ENCODE measurements around the gene MAGEA9B. TPM values are rescaled to one million over a fixed set of nuclear protein-coding genes. Genes with fewer than 3 reads are reported as not detected.
"Not testable (repeated sequence)": the region's sequence is repeated elsewhere in the genome, so short reads cannot be mapped to it uniquely, and the experiment has no call there.

MAGEA9B gene
- total RNA-seq, 4 donors from 2014 or later: not detected

DNA sequence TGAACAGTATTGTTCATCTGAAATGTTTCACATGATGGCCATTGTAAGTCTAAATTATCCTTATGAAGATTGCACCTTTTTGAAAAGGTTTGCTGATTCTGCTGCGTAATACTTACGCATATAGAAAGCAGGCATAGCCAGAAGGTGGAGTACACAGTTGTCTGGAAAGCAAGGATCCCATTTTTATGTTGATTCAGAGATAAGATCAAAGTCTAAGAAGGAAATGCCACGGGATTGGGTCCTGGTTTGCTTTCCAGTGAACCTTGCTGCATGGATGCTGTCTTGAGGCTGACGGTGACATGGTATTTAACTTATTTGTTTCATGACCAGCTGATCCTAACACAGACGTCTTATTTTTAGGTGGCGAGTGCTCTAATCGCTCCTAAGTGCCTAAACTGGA lies 15.5 kb downstream of the MAGEA9B start:
- DNase-seq: no peak
- H3K9me3 ChIP-seq: no peaks in the 10 kb centered on the region
- no peaks in the 10 kb centered on the region for H3K36me3 ChIP-seq
- TF ChIP-seq, protein P1, sequence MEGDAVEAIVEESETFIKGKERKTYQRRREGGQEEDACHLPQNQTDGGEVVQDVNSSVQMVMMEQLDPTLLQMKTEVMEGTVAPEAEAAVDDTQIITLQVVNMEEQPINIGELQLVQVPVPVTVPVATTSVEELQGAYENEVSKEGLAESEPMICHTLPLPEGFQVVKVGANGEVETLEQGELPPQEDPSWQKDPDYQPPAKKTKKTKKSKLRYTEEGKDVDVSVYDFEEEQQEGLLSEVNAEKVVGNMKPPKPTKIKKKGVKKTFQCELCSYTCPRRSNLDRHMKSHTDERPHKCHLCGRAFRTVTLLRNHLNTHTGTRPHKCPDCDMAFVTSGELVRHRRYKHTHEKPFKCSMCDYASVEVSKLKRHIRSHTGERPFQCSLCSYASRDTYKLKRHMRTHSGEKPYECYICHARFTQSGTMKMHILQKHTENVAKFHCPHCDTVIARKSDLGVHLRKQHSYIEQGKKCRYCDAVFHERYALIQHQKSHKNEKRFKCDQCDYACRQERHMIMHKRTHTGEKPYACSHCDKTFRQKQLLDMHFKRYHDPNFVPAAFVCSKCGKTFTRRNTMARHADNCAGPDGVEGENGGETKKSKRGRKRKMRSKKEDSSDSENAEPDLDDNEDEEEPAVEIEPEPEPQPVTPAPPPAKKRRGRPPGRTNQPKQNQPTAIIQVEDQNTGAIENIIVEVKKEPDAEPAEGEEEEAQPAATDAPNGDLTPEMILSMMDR (IDR thresholded peaks at IDR 0.05): no peak
- TF ChIP-seq POLR2A (IDR thresholded peaks at IDR 0.05): no peak
- no peak overlapping the region for H3K27ac ChIP-seq
- H3K27me3 ChIP-seq: no peaks in the 10 kb centered on the region
- H3K4me1 ChIP-seq: no peaks in the 10 kb centered on the region
- no peak overlapping the region for H3K4me3 ChIP-seq

DNA sequence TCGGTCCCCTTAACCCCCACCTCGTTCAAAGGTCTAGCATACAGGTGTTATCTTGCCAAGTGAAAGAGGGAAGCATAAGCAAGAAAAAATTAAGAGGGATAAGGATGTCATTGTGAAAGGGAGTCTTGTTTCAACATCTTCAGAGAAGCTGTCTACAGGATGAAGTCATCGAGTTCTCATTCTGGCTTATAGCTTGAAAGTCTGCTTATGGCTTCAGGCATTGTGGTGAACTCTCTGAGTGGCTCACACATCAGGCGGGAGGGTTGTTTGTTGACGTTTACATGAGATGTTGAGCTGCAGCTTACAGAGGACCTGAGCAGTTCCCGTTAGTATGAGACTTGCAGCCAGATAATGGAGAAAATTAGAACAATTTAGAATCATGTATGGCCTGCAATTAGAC lies 16.6 kb downstream of the MAGEA9B start:
- Histone ChIP-seq H3K36me3 (no peaks in the 10 kb centered on the region), H3K27me3 (no peaks in the 10 kb centered on the region), H3K4me3 (no peak overlapping the region), H3K9me3 (no peaks in the 10 kb centered on the region), H3K4me1 (no peaks in the 10 kb centered on the region), H3K27ac (no peak overlapping the region)
- no peak for DNase-seq
- TF ChIP-seq, protein P1 (IDR thresholded peaks at IDR 0.05): no peak
- TF ChIP-seq POLR2A (IDR thresholded peaks at IDR 0.05): no peak

DNA sequence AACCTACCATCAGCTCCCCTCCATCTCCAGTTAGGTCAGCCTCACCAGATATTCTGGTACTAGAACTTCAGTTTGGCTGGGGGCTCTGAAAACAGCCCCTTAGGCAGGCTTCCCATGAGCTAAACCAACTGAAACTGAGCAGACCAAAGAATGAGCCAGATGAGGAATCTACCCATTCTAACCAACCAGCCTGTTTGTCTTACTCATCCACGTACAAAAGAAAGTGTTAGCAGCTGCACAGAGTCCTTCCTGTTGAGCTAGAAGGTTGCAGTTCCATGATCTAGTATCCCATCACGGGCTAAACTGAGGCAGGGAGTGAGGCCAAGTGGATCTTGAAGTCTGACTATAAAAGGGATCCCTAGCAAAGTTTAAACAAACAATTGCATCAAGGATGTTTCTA lies 17.5 kb downstream of the MAGEA9B start:
- Histone ChIP-seq H3K4me3 (no peak overlapping the region), H3K27me3 (no peaks in the 10 kb centered on the region), H3K4me1 (no peaks in the 10 kb centered on the region), H3K27ac (no peak overlapping the region), H3K9me3 (no peaks in the 10 kb centered on the region), H3K36me3 (no peaks in the 10 kb centered on the region)
- TF ChIP-seq POLR2A (IDR thresholded peaks at IDR 0.05): no peak
- no peak for DNase-seq

DNA sequence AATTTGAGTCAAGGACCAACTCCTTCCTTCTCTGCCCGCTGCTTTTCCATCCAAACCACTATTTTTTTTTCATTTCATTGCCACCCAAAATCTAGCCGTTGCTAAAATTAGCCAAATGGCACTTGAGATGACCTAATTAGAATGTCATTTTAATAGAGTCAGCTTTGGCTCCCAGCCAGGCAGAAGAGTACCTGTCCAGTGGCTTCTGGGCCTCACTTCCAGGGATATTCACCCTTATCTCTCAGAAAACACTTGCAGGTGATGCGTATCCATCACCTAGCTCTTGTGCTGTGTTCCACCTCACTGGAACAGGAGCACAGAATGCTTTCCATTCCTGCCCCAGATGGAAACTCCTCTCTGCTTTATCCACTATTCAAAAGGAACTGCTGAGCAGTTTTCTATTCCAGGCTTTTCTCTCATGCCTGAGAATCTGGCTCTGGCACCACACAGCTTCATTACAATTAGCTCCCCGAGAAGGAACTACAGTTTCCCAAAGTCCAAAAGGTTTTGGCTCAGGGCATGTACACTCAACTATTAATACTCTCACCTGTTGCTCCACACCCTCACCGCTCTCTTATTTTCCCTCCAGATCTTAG lies 18.5 kb downstream of the MAGEA9B start:
- no peak overlapping the region for H3K27ac ChIP-seq

DNA sequence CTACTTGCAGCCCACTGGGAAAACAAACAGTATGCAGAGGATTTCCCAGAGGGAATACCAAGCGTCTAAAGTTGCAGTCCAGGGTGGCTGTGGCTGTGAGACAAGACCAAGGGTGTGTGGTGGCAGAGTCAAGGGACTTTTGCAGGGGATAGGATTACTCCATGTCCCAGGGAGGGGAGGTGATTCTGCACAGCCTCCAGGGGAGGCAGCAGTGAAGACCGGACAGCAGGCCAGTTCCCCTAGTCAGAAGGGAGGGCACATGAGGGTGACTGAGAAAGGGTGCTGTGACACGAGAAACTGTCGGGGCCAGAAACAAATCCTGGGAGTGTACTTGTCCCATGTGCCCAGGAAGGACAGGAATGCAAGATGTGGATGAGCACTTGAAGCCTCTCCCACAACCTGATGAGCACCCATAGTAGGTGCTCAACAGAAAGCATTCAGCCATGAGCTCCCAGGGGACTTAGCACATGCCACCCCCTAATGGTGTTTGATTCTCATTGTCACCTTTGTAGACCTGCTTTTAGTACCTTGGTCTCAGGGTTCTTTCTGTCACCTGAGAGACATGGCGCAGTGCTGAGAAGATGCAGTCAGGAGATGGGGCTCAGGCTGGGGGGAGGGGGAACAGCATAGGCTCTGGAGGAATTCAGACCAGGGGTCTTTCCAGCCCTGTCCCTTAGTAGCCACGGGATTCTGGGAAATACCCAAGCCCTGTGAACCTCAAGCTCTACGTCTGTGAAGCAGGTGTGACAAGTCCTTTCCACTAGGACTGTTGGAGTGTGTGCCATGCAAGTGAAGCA lies 19.4 kb downstream of the MAGEA9B start:
- Histone ChIP-seq H3K4me3 (no peak overlapping the region), H3K9me3 (no peaks in the 10 kb centered on the region), H3K36me3 (no peaks in the 10 kb centered on the region), H3K27ac (no peak overlapping the region), H3K27me3 (no peaks in the 10 kb centered on the region), H3K4me1 (no peaks in the 10 kb centered on the region)
- TF ChIP-seq POLR2A (IDR thresholded peaks at IDR 0.05): no peak
- TF ChIP-seq, protein P1 (IDR thresholded peaks at IDR 0.05): no peak
- DNase-seq: no peak

More for the DNA sequence above, 18.5 kb downstream of the MAGEA9B start:
- H3K4me3 ChIP-seq: no peak overlapping the region
- no peak for TF ChIP-seq POLR2A (IDR thresholded peaks at IDR 0.05)
- TF ChIP-seq, protein P1 (IDR thresholded peaks at IDR 0.05): no peak
- no peaks in the 10 kb centered on the region for H3K9me3 ChIP-seq
- DNase-seq: no peak
- H3K4me1 ChIP-seq: no peaks in the 10 kb centered on the region
- no peaks in the 10 kb centered on the region for H3K27me3 ChIP-seq
- H3K36me3 ChIP-seq: no peaks in the 10 kb centered on the region

DNA sequence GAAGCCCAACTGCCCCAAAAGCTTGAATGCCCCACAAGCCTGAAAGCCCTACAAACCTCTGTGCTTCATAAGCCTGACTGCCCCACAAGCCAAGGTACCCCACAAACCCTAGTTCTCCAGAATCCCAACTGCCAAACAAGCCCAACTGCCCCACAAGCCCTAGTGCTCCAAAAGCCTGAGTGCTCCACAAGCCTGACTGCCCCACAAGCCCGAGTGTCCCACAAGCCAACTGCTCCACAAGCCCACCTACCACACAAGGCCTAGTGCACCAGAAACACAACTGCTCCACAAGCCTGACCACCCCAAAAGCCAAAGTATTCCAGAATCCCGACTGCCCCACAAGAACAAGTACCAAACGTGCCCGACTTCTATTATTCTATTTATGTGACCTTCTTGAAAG lies 23.9 kb downstream of the MAGEA9B start:
- Histone ChIP-seq H3K4me3 (no peak overlapping the region), H3K36me3 (no peaks in the 10 kb centered on the region)

DNA sequence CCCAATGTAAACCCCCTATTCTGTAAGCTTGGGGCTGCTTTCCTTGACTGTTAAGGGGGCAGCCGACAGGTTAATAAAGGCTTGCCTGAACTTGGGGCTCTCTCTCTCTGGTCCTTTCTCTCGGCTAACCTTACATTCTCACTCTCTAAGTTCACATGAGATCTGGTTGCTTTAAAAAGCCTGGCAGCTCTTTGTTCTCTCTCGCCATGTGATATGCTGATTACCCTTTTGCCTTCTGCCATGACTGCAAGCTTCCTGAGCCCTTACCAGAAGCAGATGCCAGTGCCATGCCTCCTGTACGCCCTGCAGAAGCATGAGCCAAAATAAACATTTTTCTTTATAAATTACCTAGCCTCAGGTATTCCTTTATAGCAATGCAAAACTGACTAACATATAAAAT lies 32.0 kb downstream of the MAGEA9B start:
- not testable (repeated sequence) for H3K36me3 ChIP-seq, DNase-seq, H3K27me3 ChIP-seq, H3K4me1 ChIP-seq, H3K9me3 ChIP-seq, H3K4me3 ChIP-seq, H3K27ac ChIP-seq

More for the DNA sequence above, 23.9 kb downstream of the MAGEA9B start:
- Histone ChIP-seq H3K9me3 (no peaks in the 10 kb centered on the region), H3K4me1 (no peaks in the 10 kb centered on the region), H3K27ac (no peak overlapping the region), H3K27me3 (no peaks in the 10 kb centered on the region)
- TF ChIP-seq, protein P1 (IDR thresholded peaks at IDR 0.05): no peak
- no peak for TF ChIP-seq POLR2A (IDR thresholded peaks at IDR 0.05)
- DNase-seq: no peak

DNA sequence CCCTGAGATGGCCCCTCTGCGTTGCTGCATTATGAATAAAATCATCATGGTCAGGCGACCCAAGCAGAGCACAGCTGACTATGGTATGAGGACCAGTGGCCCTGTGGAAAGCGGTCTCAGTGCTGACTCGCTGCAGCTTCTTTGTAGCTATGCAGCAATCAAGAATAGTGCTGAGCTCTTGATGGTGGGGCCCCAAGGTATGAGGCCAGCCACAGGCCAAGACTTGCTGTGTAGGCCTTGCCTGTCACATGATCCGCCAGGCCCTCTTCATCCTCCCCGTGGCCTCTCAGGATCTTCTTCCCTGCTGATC lies 35.4 kb downstream of the MAGEA9B start:
- H3K27me3 ChIP-seq, H3K27ac ChIP-seq, H3K4me1 ChIP-seq, H3K4me3 ChIP-seq, H3K9me3 ChIP-seq, DNase-seq, H3K36me3 ChIP-seq: not testable (repeated sequence)

DNA sequence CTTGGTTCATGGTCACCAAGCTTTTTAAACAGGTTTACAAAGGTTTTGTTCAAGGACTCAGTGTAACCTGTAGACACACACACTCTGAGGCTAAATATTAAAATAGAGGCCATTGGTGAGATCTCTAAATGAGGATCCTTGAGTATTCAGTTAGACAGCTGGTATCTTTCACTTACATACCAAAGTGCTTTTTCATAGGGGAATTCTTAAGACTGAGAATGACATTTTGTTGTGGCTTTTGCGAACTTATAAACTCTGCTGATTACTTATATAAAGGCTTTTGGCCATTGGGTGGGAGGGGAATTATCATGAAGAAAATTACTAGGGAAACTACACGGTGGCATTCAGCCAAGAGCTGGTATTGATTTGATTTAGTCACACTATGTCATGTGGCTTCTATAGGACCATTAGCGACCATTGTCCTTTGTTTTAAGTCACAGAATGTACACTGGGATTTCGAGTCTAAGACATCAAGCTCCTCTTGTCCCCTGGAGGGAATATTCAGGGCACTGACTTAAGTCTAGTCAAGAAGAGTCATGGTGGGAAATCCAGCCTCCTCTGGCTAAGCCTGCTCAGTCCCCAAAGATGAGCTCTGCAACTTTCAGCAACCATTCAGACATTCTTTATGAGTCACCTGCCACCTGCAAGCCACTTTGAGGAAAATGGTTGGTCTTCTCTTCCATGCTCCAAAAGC lies 35.9 kb downstream of the MAGEA9B start:
- not testable (repeated sequence) for DNase-seq, H3K27ac ChIP-seq, H3K36me3 ChIP-seq, H3K4me3 ChIP-seq, H3K27me3 ChIP-seq, H3K4me1 ChIP-seq, H3K9me3 ChIP-seq
